K562 (cell line): Measurements from ENCODE around the gene HEG1. TPM values are rescaled to one million over a fixed set of nuclear protein-coding genes. Genes with fewer than 3 reads are reported as not detected.

ENCODE experiments used
- ATAC-seq: fragments of 200-7000 bp; cut with Tn5 transposase; 3 replicates; pipeline ENCODE4 v1.9.1; 2020; ENCODE audit warnings: moderate library complexity
- BruUV-seq: library from RNA; stranded (reverse); fragments of 400-500 nt; replicated peaks from 2 replicates; lab custom pipeline; 2021; lab: Mats Ljungman, UMichigan
- CTCF ChIA-PET: fragments of 300-600 bp; formaldehyde crosslinking; extraction: SDS; loops from one replicate; lab custom pipeline; 2021; ENCODE audit warnings: low intra/inter-chr PET ratio; lab: Yijun Ruan, JAX
- POLR2A ChIA-PET: fragments of 300-600, 350-650 bp; sonication (Branson Sonifier 250); formaldehyde crosslinking; extraction: SDS; loops from one replicate; lab custom pipeline; 2021; ENCODE audit warnings: antibody characterized with exemption, inconsistent platforms; lab: Yijun Ruan, JAX
- DNase-seq, 4 experiments: peaks; one replicate each; pipeline versions ENCODE4 v3.0.0 to v3.0.0-alpha.2; 2011 to 2018; ENCODE audit warnings: low spot score in 3 of 4, mixed read lengths in 3 of 4; ENCODE audit errors: extremely low read depth in 1 of 4
- FAIRE-seq: peaks from 2 replicates; lab custom pipeline; 2011; peaks lifted over from hg19 to GRCh38; lab: Jason Lieb, UNC
- H2AFZ ChIP-seq: 2 replicates; pipeline ENCODE4 v1.6.0; 2011; ENCODE audit warnings: low read depth, low read length, control low read depth, inconsistent platforms
- H3K27ac ChIP-seq: fragments of 200-600 bp; 3 replicates; pipeline ENCODE4 v1.8.0; 2011; ENCODE audit warnings: low read depth, mild to moderate bottlenecking, control low read depth, inconsistent platforms, low read length, moderate library complexity, mixed read lengths; ENCODE audit errors: extremely low read depth
- H3K27me3 ChIP-seq, 2 experiments: fragments of 300-600 bp in 1 of 2; 2 replicates in 1 of 2; 3 replicates in 1 of 2; pipeline versions ENCODE4 v1.6.0 to v1.8.0; 2011; ENCODE audit warnings: inconsistent platforms in 2 of 2, low read length in 2 of 2, mild to moderate bottlenecking in 1 of 2, mixed read lengths in 1 of 2, moderate library complexity in 1 of 2; ENCODE audit not compliant: control insufficient read depth in 2 of 2, insufficient read depth in 2 of 2
- H3K36me3 ChIP-seq: fragments of 300-600 bp; 3 replicates; pipeline ENCODE4 v1.8.0; 2011; ENCODE audit warnings: mild to moderate bottlenecking, low read length, inconsistent platforms; ENCODE audit not compliant: control insufficient read depth, insufficient read depth
- H3K4me1 ChIP-seq, 2 experiments: fragments of 200-600 bp in 1 of 2; replicated peaks in 1 of 2; 2 replicates in 1 of 2; 3 replicates in 1 of 2; pipeline versions ENCODE4 v1.5.1 to v1.8.0; 2011; ENCODE audit warnings: inconsistent platforms in 2 of 2, low read length in 2 of 2, mild to moderate bottlenecking in 1 of 2, mixed read lengths in 1 of 2, moderate library complexity in 1 of 2; ENCODE audit not compliant: control insufficient read depth in 2 of 2, insufficient read depth in 2 of 2
- H3K4me2 ChIP-seq: 2 replicates; pipeline ENCODE4 v1.6.1; 2011; ENCODE audit warnings: low read length, control low read depth, inconsistent platforms, mixed read lengths; ENCODE audit not compliant: insufficient read depth
- H3K4me3 ChIP-seq: fragments of 200-600 bp; sonication (generic), shearing (Covaris generic); 2 replicates; pipeline ENCODE4 v1.5.1; 2016; ENCODE audit warnings: control low read depth, inconsistent platforms
- H3K79me2 ChIP-seq: fragments of 200-600 bp; 3 replicates; pipeline ENCODE4 v1.8.0; 2011; ENCODE audit warnings: low read length, inconsistent platforms; ENCODE audit not compliant: control insufficient read depth, insufficient read depth
- H3K9ac ChIP-seq, 2 experiments: 2 replicates each; pipeline versions ENCODE4 v1.6.0 to v1.6.1; 2011; ENCODE audit warnings: low read depth in 2 of 2, low read length in 2 of 2, control low read depth in 1 of 2, inconsistent platforms in 1 of 2, mild to moderate bottlenecking in 1 of 2, mixed read lengths in 1 of 2; ENCODE audit not compliant: insufficient read depth in 1 of 2
- H3K9me1 ChIP-seq: one replicate; pipeline ENCODE4 v1.6.0; 2011; ENCODE audit warnings: inconsistent platforms, mild to moderate bottlenecking, low read length, moderate library complexity; ENCODE audit not compliant: control insufficient read depth, insufficient read depth
- H3K9me3 ChIP-seq: replicated peaks from 2 replicates; pipeline ENCODE4 v1.5.1; 2011; ENCODE audit warnings: low read depth, low read length, inconsistent platforms; ENCODE audit not compliant: control insufficient read depth, insufficient read depth
- H4K20me1 ChIP-seq: replicated peaks from 2 replicates; pipeline ENCODE4 v1.6.1; 2011; ENCODE audit warnings: low read length, inconsistent platforms, mixed read lengths; ENCODE audit not compliant: control insufficient read depth, insufficient read depth
- CBX3 ChIP-seq, 2 experiments: IDR thresholded peaks; 1 replicate in 1 of 2; 2 replicates in 1 of 2; pipeline ENCODE4 v1.6.1; 2012; ENCODE audit warnings: inconsistent platforms in 2 of 2, low read length in 2 of 2, borderline replicate concordance in 1 of 2, control low read depth in 1 of 2
- E2F3 ChIP-seq: fragments of 250-450 bp; sonication (Bioruptor Pico); IDR thresholded peaks from 2 replicates; pipeline ENCODE4 v1.4.0; 2020; ENCODE audit warnings: mild to moderate bottlenecking
- FUS ChIP-seq: fragments of 200-400 bp; formaldehyde crosslinking; optimal IDR thresholded peaks from 2 replicates; pipeline ENCODE3; 2017; ENCODE audit warnings: low read depth, low read length
- KLF1 ChIP-seq: fragments of 450-650 bp; IDR thresholded peaks from 2 replicates; pipeline ENCODE4 v1.6.1; 2016; ENCODE audit warnings: missing genetic modification characterization, missing compliant biosample characterization
- MEIS2 ChIP-seq: fragments of 450-650 bp; IDR thresholded peaks from 2 replicates; pipeline ENCODE4 v1.6.1; 2014; ENCODE audit warnings: mild to moderate bottlenecking; ENCODE audit not compliant: partially characterized antibody
- PHF20 ChIP-seq: fragments of 450-650 bp; IDR thresholded peaks from 2 replicates; pipeline ENCODE4 v1.6.1; 2018; ENCODE audit not compliant: partially characterized antibody
- RBM22 ChIP-seq: fragments of 200-400 bp; formaldehyde crosslinking; IDR thresholded peaks from 2 replicates; pipeline ENCODE4 v1.6.1; 2018; ENCODE audit warnings: low read length, low read depth; ENCODE audit not compliant: poor library complexity, severe bottlenecking
- RBM25 ChIP-seq: fragments of 200-400 bp; formaldehyde crosslinking; IDR thresholded peaks from 2 replicates; pipeline ENCODE4 v1.6.1; 2018; ENCODE audit warnings: low read length, low read depth, moderate library complexity; ENCODE audit not compliant: severe bottlenecking
- SMAD1 ChIP-seq: fragments of 150-350 bp; IDR thresholded peaks from 2 replicates; pipeline ENCODE4 v1.6.1; 2014; ENCODE audit warnings: low read length, low read depth; ENCODE audit not compliant: partially characterized antibody
- TGIF2 ChIP-seq: sonication (generic); formaldehyde crosslinking; IDR thresholded peaks from 2 replicates; pipeline ENCODE4 v1.8.1; 2022; ENCODE audit warnings: mild to moderate bottlenecking, missing genetic modification reagents, moderate library complexity
- ZMIZ1 ChIP-seq, 2 experiments: fragments of 150-350 bp in 1 of 2; IDR thresholded peaks; 2 replicates each; pipeline ENCODE4 v1.6.1; 2012 to 2016; ENCODE audit warnings: low read depth in 2 of 2, low read length in 2 of 2, mild to moderate bottlenecking in 1 of 2, moderate library complexity in 1 of 2
- ZNF212 ChIP-seq: fragments of 450-650 bp; formaldehyde crosslinking; IDR thresholded peaks from 2 replicates; pipeline ENCODE4 v1.4.0; 2020; ENCODE audit warnings: mild to moderate bottlenecking
- ZNF232 ChIP-seq: sonication (generic); formaldehyde crosslinking; IDR thresholded peaks from 2 replicates; pipeline ENCODE4 v1.8.0; 2022; ENCODE audit warnings: mild to moderate bottlenecking, missing genetic modification reagents
- ZNF785 ChIP-seq: fragments of 250-450 bp; sonication (Bioruptor Pico); IDR thresholded peaks from 2 replicates; pipeline ENCODE4 v1.4.0; 2020; ENCODE audit warnings: mild to moderate bottlenecking
- WGBS: fragments of 100-300 bp; shearing (Covaris generic); methylation state at CpG from one replicate; pipeline ENCODE4 v1.1.6; 2016; ENCODE audit warnings: low coverage, mixed read lengths; ENCODE audit not compliant: insufficient coverage; ENCODE audit errors: missing lambda C conversion rate; 5-methylcytosine and 5-hydroxymethylcytosine counted together
- in situ Hi-C: fragments of 300-500 bp; cut with MboI; formaldehyde crosslinking; loops from 4 replicates; pipeline ENCODE4 v1.15.0; 2018; ENCODE audit warnings: inconsistent platforms, mixed read lengths
- intact Hi-C: fragments of 100-400 bp; cut with micrococcal nuclease; formaldehyde crosslinking; loops from 2 replicates; pipeline ENCODE4 v1.14.2; 2022
- polyA plus RNA-seq, 8 experiments: library from polyadenylated mRNA; depleted of rRNA in 4 of 8; stranded (reverse) in 5 of 8; unstranded in 3 of 8; fragments of >200 nt; fragmentation: Nextera tagmentation in 2 of 8; fragmentation: Illumina TruSeq in 1 of 8; extraction: Ambion mirVana in 2 of 8; extraction: Trizol in 1 of 8; gene quantifications; 2 replicates each; pipeline versions ENCODE4 v1.2.1 to v1.2.3, GENCODE V29; 2011 to 2014; ENCODE audit warnings: inconsistent platforms in 1 of 8, missing spikeins in 1 of 8
- total RNA-seq, 7 experiments: library from RNA; depleted of rRNA in 6 of 7; stranded (reverse); fragments of >200 nt in 6 of 7; fragmentation: Illumina TruSeq in 2 of 7; extraction: Trizol in 2 of 7; gene quantifications; 2 replicates each; pipeline versions ENCODE4 v1.2.1 to v1.2.3, GENCODE V29; 2011 to 2021; ENCODE audit warnings: low replicate concordance in 1 of 7

Gene HEG1
- total and polyA plus RNA-seq, 9 of the 15 experiments (the other 6 are each of a cell fraction or from before 2014, with no cell fraction given) = 0.24 TPM; not detected in 8

- Histone ChIP-seq H3K9ac (no peak overlapping the region), H3K36me3 (no peaks in the 10 kb centered on the region), H3K79me2 (no peaks in the 10 kb centered on the region), H3K4me2 (no peak overlapping the region), H3K4me3 (no peak overlapping the region), H4K20me1 (no peaks in the 10 kb centered on the region), H2AFZ (no peak overlapping the region), H3K9me3 (no peaks in the 10 kb centered on the region), H3K9me1 (no peaks in the 10 kb centered on the region), H3K27me3 (peaks cover 3 to 15% of the 10 kb centered on the region in 2 experiments; a peak in 2 of 5 replicates), H3K27ac (no peak overlapping the region), H3K4me1 (no peaks in the 10 kb centered on the region)
- ATAC-seq (no peak), DNase-seq (no peak), FAIRE-seq (no peak)
- no TSS peak for BruUV-seq
- intact Hi-C loops = no loop called here
- TF ChIP-seq PHF20 (no peak), FUS (no peak), CBX3 (IDR thresholded peaks at IDR 0.05; ENCODE audit: borderline replicate concordance in 1 of 2, low read length in 2 of 2) (no peak), MEIS2 (no peak), RBM22 (no peak), RBM25 (no peak), ZNF232 (CRISPR knock-in tag) (no peak), E2F3 (CRISPR knock-in tag) (no peak), ZNF785 (CRISPR knock-in tag) (no peak), SMAD1 (no peak), KLF1 (tag) (no peak), TGIF2 (CRISPR knock-in tag) (no peak), ZNF212 (CRISPR knock-in tag) (no peak), ZMIZ1 (IDR thresholded peaks at IDR 0.05; ENCODE audit: low read depth in 2 of 2, low read length in 2 of 2) (no peak)
- ChIA-PET CTCF (no interaction called here), POLR2A (no interaction called here)
- 0% methylated on average over 1 of the region's 2 CpGs for WGBS
- in situ Hi-C loops = no loop called here
These were observed 81.1 kb downstream of the HEG1 start for GRCh38 chr3:124974691-124975090.
